IMR-90 (cell line): Measurements from ENCODE around the gene NPFF. TPM values are rescaled to one million over a fixed set of nuclear protein-coding genes. Genes with fewer than 3 reads are reported as not detected.

Source experiments
- ATAC-seq: fragments of 200-7000 bp; cut with Tn5 transposase; 2 replicates; pipeline ENCODE4 v1.9.1; 2020; ENCODE audit warnings: low read depth, mild to moderate bottlenecking, moderate library complexity
- BruUV-seq: library from RNA; stranded (reverse); fragments of 400-500 nt; replicated peaks from 2 replicates; lab custom pipeline; 2021; lab: Mats Ljungman, UMichigan
- CTCF ChIA-PET: fragments of 300-600 bp; formaldehyde crosslinking; extraction: SDS; loops from one replicate; lab custom pipeline; 2021; ENCODE audit warnings: antibody characterized with exemption; lab: Yijun Ruan, JAX
- POLR2A ChIA-PET: fragments of 300-600 bp; sonication (Branson Sonifier 250); formaldehyde crosslinking; loops from one replicate; lab custom pipeline; 2022; ENCODE audit warnings: antibody characterized with exemption; ENCODE audit not compliant: unreplicated experiment; lab: Charles Lee
- DNase-seq: peaks from one replicate; pipeline ENCODE4 v3.0.0; 2013
- H2AFZ ChIP-seq: replicated peaks from 2 replicates; pipeline ENCODE3; 2013; ENCODE audit warnings: low read length, mild to moderate bottlenecking; ENCODE audit not compliant: poor library complexity
- H2AK5ac ChIP-seq: 2 replicates; pipeline ENCODE4 v1.6.1; 2013; ENCODE audit warnings: low read depth, low read length, inconsistent platforms
- H2AK9ac ChIP-seq: replicated peaks from 2 replicates; pipeline ENCODE3; 2013; ENCODE audit warnings: mild to moderate bottlenecking, low read depth, low read length, moderate library complexity; ENCODE audit not compliant: poor library complexity
- H2BK120ac ChIP-seq: 2 replicates; pipeline ENCODE4 v1.6.1; 2013; ENCODE audit warnings: low read depth, low read length, inconsistent platforms
- H2BK15ac ChIP-seq: 3 replicates; pipeline ENCODE4 v1.6.1; 2013; ENCODE audit warnings: low read depth, low read length, inconsistent platforms
- H2BK20ac ChIP-seq: 2 replicates; pipeline ENCODE4 v1.6.1; 2013; ENCODE audit warnings: low read depth, mild to moderate bottlenecking, inconsistent platforms, low read length, moderate library complexity
- H2BK5ac ChIP-seq: 2 replicates; pipeline ENCODE4 v1.6.1; 2013; ENCODE audit warnings: mild to moderate bottlenecking, low read depth, low read length, inconsistent platforms; ENCODE audit not compliant: poor library complexity, severe bottlenecking
- H3K14ac ChIP-seq: replicated peaks from 2 replicates; pipeline ENCODE4 v1.6.1; 2013; ENCODE audit warnings: low read depth, low read length, inconsistent platforms
- H3K18ac ChIP-seq: 2 replicates; pipeline ENCODE4 v1.6.1; 2013; ENCODE audit warnings: low read depth, low read length, control low read depth
- H3K23ac ChIP-seq: 2 replicates; pipeline ENCODE4 v1.6.1; 2013; ENCODE audit warnings: low read depth, low read length, inconsistent platforms
- H3K27ac ChIP-seq: 2 replicates; pipeline ENCODE4 v1.5.1; 2013; ENCODE audit warnings: mild to moderate bottlenecking, control low read depth, low read length; ENCODE audit not compliant: insufficient read depth
- H3K27me3 ChIP-seq: 2 replicates; pipeline ENCODE4 v1.6.1; 2013; ENCODE audit warnings: low read length; ENCODE audit not compliant: control insufficient read depth, insufficient read depth
- H3K36me3 ChIP-seq: 2 replicates; pipeline ENCODE4 v1.6.1; 2013; ENCODE audit warnings: low read length, mixed read lengths; ENCODE audit not compliant: control insufficient read depth, insufficient read depth
- H3K4ac ChIP-seq: 2 replicates; pipeline ENCODE4 v1.6.1; 2013; ENCODE audit warnings: low read depth, low read length, inconsistent platforms
- H3K4me1 ChIP-seq: 2 replicates; pipeline ENCODE4 v1.6.1; 2013; ENCODE audit warnings: low read length, mixed read lengths; ENCODE audit not compliant: control insufficient read depth, insufficient read depth
- H3K4me2 ChIP-seq: 2 replicates; pipeline ENCODE4 v1.6.1; 2013; ENCODE audit warnings: low read depth, mild to moderate bottlenecking, control low read depth, low read length, moderate library complexity
- H3K4me3 ChIP-seq: 2 replicates; pipeline ENCODE4 v1.5.1; 2013; ENCODE audit warnings: low read depth, mild to moderate bottlenecking, control low read depth, low read length, moderate library complexity; ENCODE audit not compliant: insufficient read depth
- H3K56ac ChIP-seq: 2 replicates; pipeline ENCODE4 v1.6.1; 2013; ENCODE audit warnings: low read length, inconsistent platforms; ENCODE audit not compliant: insufficient read depth; ENCODE audit errors: extremely low read depth
- H3K79me1 ChIP-seq, 2 experiments: 2 replicates each; pipeline ENCODE4 v1.6.1; 2013; ENCODE audit warnings: low read length in 2 of 2, inconsistent platforms in 1 of 2, low read depth in 1 of 2
- H3K9ac ChIP-seq: 2 replicates; pipeline ENCODE4 v1.6.1; 2013; ENCODE audit warnings: low read depth, low read length, control low read depth
- H3K9me1 ChIP-seq: 2 replicates; pipeline ENCODE4 v1.6.1; 2013; ENCODE audit warnings: low read length, inconsistent platforms; ENCODE audit not compliant: insufficient read depth
- H3K9me3 ChIP-seq: 2 replicates; pipeline ENCODE4 v1.6.1; 2013; ENCODE audit warnings: low read length; ENCODE audit not compliant: control insufficient read depth, insufficient read depth
- H4K20me1 ChIP-seq: 2 replicates; pipeline ENCODE4 v1.6.1; 2013; ENCODE audit warnings: low read length, inconsistent platforms; ENCODE audit not compliant: insufficient read depth
- H4K5ac ChIP-seq: 2 replicates; pipeline ENCODE4 v1.6.1; 2013; ENCODE audit warnings: mild to moderate bottlenecking, low read depth, low read length, control low read depth
- H4K8ac ChIP-seq, 2 experiments: 2 replicates each; pipeline ENCODE4 v1.6.1; 2013; ENCODE audit warnings: low read depth in 2 of 2, low read length in 2 of 2, control low read depth in 1 of 2, inconsistent platforms in 1 of 2
- H4K91ac ChIP-seq: 2 replicates; pipeline ENCODE4 v1.6.1; 2013; ENCODE audit warnings: low read depth, low read length, inconsistent platforms; ENCODE audit not compliant: insufficient read depth
- BHLHE40 ChIP-seq: fragments of 150-350 bp; IDR thresholded peaks from 2 replicates; pipeline ENCODE4 v1.6.1; 2016; ENCODE audit warnings: mild to moderate bottlenecking, low read depth, low read length
- ELK1 ChIP-seq: fragments of 150-350 bp; IDR thresholded peaks from 2 replicates; pipeline ENCODE4 v1.6.1; 2016; ENCODE audit warnings: low read depth, mild to moderate bottlenecking, low read length, moderate library complexity, borderline replicate concordance
- MXI1 ChIP-seq: IDR thresholded peaks from 2 replicates; pipeline ENCODE4 v1.6.1; 2012; ENCODE audit warnings: low read depth, mild to moderate bottlenecking, low read length, moderate library complexity, borderline replicate concordance
- RAD21 ChIP-seq: IDR thresholded peaks from 2 replicates; pipeline ENCODE4 v1.6.1; 2012; ENCODE audit warnings: low read length, improper control_type of control experiment
- USF2 ChIP-seq: fragments of 150-350 bp; IDR thresholded peaks from 2 replicates; pipeline ENCODE4 v1.6.1; 2017; ENCODE audit warnings: mild to moderate bottlenecking, antibody characterized with exemption, low read length, low read depth
- WGBS, 2 experiments: methylation state at CpG; one replicate each; pipeline versions ENCODE4 v1.1.5 to v1.1.7; 2013; ENCODE audit warnings: missing lambda C conversion rate in 2 of 2; ENCODE audit not compliant: insufficient read length in 1 of 2; ENCODE audit errors: extremely low coverage in 2 of 2; 5-methylcytosine and 5-hydroxymethylcytosine counted together
- dilution Hi-C: fragments of 300-500 bp; cut with HindIII; formaldehyde crosslinking; loops from one replicate; pipeline ENCODE4 v1.14.3; 2018; ENCODE audit warnings: low sequenced_read_pairs; ENCODE audit not compliant: unreplicated experiment
- in situ Hi-C: fragments of 300-500 bp; cut with MboI; formaldehyde crosslinking; loops from 3 replicates; pipeline ENCODE4 v1.14.3; 2019; ENCODE audit warnings: low sequenced_read_pairs, inconsistent platforms, mixed read lengths
- intact Hi-C: fragments of 100-400 bp; cut with micrococcal nuclease; formaldehyde crosslinking; loops from 2 replicates; pipeline ENCODE4 v1.10.0; 2022
- polyA plus RNA-seq, 3 experiments: library from polyadenylated mRNA; depleted of rRNA; stranded (reverse); fragments of >200 nt; gene quantifications; 2 replicates each; pipeline ENCODE4 v1.2.3, GENCODE V29; 2012; ENCODE audit warnings: low replicate concordance in 1 of 3
- total RNA-seq: library from RNA; depleted of rRNA; stranded (reverse); fragments of >200 nt; gene quantifications from 2 replicates; pipeline ENCODE4 v1.2.3, GENCODE V29; 2012

Gene NPFF
- total and polyA plus RNA-seq, 2 of the 4 experiments (the other 2 are of a cell fraction): not detected

- dilution Hi-C loops: no loop called here
- ATAC-seq (peak; percentile 11; the same call in 1 of the 2 replicates), DNase-seq (no peak)
- Histone ChIP-seq H2AK9ac (no peak overlapping the region), H3K14ac (no peak overlapping the region), H3K9me1 (no peaks in the 10 kb centered on the region; the same call in 1 of the 2 replicates), H2BK120ac (no peak overlapping the region), H4K20me1 (peaks cover 79% of the 10 kb centered on the region), H2BK5ac (no peak overlapping the region), H2AFZ (no peak overlapping the region), H3K9ac (no peak overlapping the region), H3K23ac (no peak overlapping the region), H3K36me3 (peaks cover 83% of the 10 kb centered on the region), H3K4me2 (no peak overlapping the region), H2BK15ac (no peak overlapping the region), H4K8ac (no peak overlapping the region), H3K4me1 (peaks cover 5% of the 10 kb centered on the region; the same call in 1 of the 2 replicates), H3K56ac (no peak overlapping the region), H3K9me3 (no peaks in the 10 kb centered on the region), H4K5ac (no peak overlapping the region), H3K27me3 (no peaks in the 10 kb centered on the region), H3K4me3 (no peak overlapping the region), H3K27ac (no peak overlapping the region), H3K79me1 (peaks cover 32 to 73% of the 10 kb centered on the region in 2 experiments), H2AK5ac (no peak overlapping the region), H3K4ac (no peak overlapping the region), H4K91ac (no peak overlapping the region), H2BK20ac (no peak overlapping the region), H3K18ac (no peak overlapping the region)
- WGBS, 2 experiments: 80% methylated on average over 1 of the region's 4 CpGs; no CpG with 5 or more reads in 1 of the 2 experiments
- ChIA-PET POLR2A (no interaction called here), CTCF (no interaction called here)
- intact Hi-C loops: loop anchor here (1.0 kb wide), 1 partner anchor 10 kb away; no protein-coding TSS in a partner anchor
- TF ChIP-seq RAD21 (no peak), BHLHE40 (no peak), ELK1 (no peak), MXI1 (no peak), USF2 (no peak)
- in situ Hi-C loops: no loop called here
- BruUV-seq: no TSS peak
These were observed 40.6 kb downstream of the NPFF start for GRCh38 chr12:53466640-53467039.
